ENCODE results near the gene CACNA1C.
A peak's percentile ranks its signal among the peaks of the same experiment; 100 is the strongest.

Gene CACNA1C

DNA sequence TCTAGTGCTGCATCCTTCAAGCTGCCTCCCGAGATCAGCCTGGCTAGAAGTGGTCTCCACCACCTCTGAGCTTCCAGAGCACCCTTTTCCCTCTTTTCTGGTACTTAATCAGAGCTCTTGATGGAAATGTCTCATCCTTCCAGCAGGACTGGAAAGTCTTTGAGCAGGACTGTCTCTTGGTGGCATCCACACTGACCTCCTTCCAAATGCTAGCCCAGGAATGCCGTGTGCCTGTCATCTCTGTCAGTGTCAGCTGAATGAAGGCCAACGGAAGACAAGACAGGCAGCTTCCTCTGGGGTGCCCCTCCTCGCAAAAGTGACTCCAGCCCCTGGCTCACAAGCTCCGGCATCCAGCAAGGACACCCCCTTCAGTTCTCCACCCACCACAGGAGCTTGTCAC, 570.7 kb downstream of the CACNA1C start:
- no peak for DNase-seq (ENCODE audit: low read depth in 2 of 2)
- H3K4me3 ChIP-seq (replicated peaks in 1 of 2; ENCODE audit: low read depth in 2 of 2, low read length in 2 of 2), result no peak overlapping the region
- TF ChIP-seq CTCF (IDR thresholded peaks at IDR 0.05; ENCODE audit: low read depth, low read length), result no peak

DNA sequence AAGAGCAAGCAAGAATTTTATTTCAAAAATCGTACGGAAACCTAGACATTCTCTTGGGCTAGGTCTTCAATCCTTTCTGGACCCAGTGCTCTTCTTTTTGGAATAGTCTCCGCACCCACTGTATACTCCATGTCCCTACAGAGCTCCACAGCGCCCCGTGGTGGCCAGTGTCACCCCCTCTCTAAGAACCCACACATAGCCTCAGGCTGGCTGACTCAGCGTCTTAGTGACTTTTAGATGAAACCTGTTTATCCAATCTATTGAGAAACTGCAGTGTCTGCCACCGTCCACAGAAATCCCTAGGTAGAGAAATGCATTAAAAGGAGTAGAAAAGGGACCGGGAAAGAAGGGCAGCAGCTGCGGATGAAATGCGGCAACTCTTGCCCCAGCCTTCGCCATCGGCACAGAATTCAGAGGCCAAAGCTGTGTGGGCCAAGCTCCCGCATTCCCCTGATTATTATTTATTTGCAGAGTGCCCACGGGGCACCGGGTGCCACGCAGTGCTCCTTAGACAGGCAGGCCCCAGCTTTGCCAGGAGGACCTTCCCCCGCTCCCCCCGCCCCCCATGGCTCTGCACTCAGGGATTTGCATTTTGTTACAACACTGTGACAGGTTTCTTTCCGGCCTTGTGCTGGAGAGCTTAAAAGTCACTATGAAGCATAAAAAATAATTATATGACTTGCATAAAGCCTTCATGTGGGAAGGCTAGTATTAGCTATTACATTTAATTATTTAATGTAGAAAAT, 571.9 kb downstream of the CACNA1C start:
- peak; percentile 14 for TF ChIP-seq CTCF (IDR thresholded peaks at IDR 0.05; ENCODE audit: low read depth, low read length)
- no peak overlapping the region for H3K4me3 ChIP-seq (replicated peaks in 1 of 2; ENCODE audit: low read depth in 2 of 2, low read length in 2 of 2)
- DNase-seq (ENCODE audit: low read depth in 2 of 2), result peak in 1 of 2 donors; percentile 2

DNA sequence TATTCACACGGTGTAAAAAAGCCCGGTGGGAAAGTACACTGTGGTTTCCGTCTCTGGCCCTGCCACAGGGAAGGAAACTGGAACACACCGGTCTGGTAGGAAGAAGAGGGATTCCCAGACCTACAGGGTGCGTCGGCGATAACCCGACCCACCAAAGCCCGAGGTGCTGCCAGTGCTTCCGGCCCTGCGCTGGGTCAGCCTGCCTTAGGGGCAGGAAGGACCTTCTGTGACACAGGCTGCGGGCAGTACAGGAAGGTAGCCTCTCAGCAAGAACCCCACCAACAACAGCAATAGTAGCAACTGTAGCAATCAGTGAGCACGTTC, 572.5 kb downstream of the CACNA1C start:
- no peak for DNase-seq (ENCODE audit: low read depth in 2 of 2)
- no peak overlapping the region for H3K4me3 ChIP-seq (replicated peaks in 1 of 2; ENCODE audit: low read depth in 2 of 2, low read length in 2 of 2)

DNA sequence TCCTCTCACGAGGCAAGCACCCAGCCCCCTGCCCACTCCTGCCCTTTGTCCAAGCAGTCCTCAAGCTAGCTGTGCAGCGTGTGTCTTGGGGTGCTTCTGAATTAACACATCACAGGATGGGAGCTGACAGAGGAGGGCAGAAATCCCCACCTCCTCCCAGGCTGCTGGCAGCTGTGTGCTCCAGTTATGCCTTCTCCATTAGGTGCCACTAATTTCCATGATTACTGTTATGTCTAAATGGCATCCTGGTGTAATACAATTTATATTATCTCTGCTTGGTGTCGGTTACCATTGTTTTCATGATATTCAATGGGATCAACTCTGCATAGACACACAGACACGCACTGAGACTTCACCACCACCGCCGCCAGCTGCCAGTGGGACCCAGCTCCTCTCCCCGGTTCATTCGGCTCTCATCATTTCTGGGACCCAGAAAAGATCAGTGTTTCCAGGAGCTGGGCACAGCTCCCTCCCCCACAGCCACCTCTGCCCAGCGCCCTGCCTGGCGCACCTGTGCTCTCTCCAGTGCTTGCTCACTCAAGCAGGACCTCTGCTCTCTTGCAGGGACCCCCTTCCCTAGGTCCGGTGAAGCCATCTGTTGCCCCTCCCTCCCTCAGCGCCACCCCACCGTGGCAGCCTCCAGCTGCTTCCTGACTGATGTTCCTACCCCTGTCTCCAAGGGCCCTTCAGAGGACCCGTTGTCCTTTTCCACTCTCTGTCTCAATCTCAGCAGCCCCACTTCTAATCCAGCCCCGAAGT, 574.5 kb downstream of the CACNA1C start:
- H3K4me3 ChIP-seq (replicated peaks in 1 of 2; ENCODE audit: low read depth in 2 of 2, low read length in 2 of 2), result no peak overlapping the region
- no peak for TF ChIP-seq CTCF (IDR thresholded peaks at IDR 0.05; ENCODE audit: low read depth, low read length)
- DNase-seq (ENCODE audit: low read depth in 2 of 2), result no peak

More for the DNA sequence above, 572.5 kb downstream of the CACNA1C start:
- TF ChIP-seq CTCF (IDR thresholded peaks at IDR 0.05; ENCODE audit: low read depth, low read length), result no peak

GRCh38 chr12:2627835-2628191, 575.0 kb downstream of the CACNA1C start:
- TF ChIP-seq CTCF (IDR thresholded peaks at IDR 0.05; ENCODE audit: low read depth, low read length), result no peak
- no peak for DNase-seq (ENCODE audit: low read depth in 2 of 2)
- no peak overlapping the region for H3K4me3 ChIP-seq (replicated peaks in 1 of 2; ENCODE audit: low read depth in 2 of 2, low read length in 2 of 2)

DNA sequence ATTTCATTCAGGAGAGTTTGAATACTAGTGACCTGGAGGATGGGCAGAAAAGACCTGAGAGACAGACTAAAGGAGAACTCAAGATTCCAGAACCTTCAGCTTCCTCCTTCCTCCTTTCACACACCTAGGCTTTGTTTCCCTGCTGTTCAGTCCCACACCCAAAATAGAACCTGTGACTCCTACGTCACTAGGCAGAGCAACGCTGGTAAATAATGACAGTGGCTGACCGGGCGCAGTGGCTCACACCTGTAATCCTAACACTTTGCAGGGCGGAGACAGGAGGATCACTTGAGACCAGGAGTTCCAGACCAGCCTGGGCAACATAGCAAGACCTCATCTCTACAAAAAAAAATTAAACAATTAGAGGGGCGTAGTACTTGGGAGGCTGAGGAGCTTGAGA, 575.6 kb downstream of the CACNA1C start:
- no peak for TF ChIP-seq CTCF (IDR thresholded peaks at IDR 0.05; ENCODE audit: low read depth, low read length)
- H3K4me3 ChIP-seq (replicated peaks in 1 of 2; ENCODE audit: low read depth in 2 of 2, low read length in 2 of 2), result no peak overlapping the region
- no peak for DNase-seq (ENCODE audit: low read depth in 2 of 2)
